ENCODE data around the gene HS3ST3B1.

Gene HS3ST3B1

GRCh38 chr17:14300575-14301278, at the start of gene HS3ST3B1:
Gene HS3ST3B1, plus strand, starts transcription at chr17:14301081. Its CDS starts 438 bp downstream, at chr17:14301519.
- DNase-seq: peak; percentile 94

DNA sequence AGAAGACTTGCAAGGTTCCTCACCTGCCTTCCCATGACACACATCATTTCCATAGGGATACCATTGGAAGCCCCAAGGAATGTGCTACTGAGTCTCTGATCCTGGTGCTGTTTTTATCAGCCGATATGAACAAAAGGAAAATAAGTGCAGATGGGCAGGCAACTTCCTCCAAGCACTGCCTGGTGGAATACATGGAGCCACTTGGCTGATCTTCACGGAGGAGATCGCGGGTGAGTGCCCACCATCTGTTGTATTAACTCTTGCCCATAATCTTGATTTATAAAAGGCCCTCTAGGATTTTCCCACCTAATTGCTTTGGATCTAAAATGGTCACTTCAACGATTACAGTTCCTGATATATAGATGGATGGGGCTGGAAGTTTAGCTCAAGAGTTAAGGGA, 39.5 kb upstream of the HS3ST3B1 start:
- no peak for DNase-seq

- no peak for DNase-seq
Measured at GRCh38 chr17:14268264-14268663, 32.6 kb upstream of the HS3ST3B1 start.

- no peak for DNase-seq
Measured at GRCh38 chr17:14269473-14269872, 31.4 kb upstream of the HS3ST3B1 start.

- DNase-seq: no peak
Measured at GRCh38 chr17:14270508-14270907, 30.4 kb upstream of the HS3ST3B1 start.

DNA sequence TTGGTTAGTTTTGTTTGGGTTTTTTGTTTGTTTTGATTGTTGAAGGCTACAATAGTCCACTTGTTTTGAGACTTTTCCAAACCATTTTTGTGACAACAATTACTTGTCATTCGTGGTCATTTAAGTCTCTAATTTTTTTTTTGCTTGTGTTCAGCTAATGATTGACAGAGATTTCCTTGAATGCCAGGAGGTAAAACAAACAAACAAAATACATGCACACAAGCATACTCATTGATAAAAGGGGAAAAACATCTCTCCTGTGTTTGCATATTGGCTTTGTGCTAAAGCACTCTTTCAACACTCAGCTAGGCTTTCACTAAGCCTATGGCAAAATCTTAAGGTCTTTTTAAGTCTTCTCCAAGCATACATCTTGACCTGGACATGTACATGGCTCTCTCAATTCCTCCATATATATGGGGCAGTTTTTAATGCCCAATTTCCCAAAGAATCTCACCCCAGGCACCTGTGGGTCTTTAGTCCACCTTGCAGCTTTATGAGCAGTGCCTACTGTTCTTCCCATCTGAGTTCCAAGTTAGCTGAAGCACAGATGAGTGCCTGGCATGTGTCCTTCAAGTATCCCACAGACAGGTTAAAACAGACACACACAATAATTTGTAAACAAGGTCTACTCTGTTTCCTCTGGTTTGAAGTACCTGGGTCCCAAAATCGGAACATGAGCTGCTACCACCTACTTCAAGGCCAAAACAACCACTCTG, 24.2 kb upstream of the HS3ST3B1 start:
- DNase-seq: no peak

- DNase-seq: no peak
Measured at GRCh38 chr17:14281530-14281929, 19.4 kb upstream of the HS3ST3B1 start.

- DNase-seq: no peak
Measured at GRCh38 chr17:14282726-14283125, 18.2 kb upstream of the HS3ST3B1 start.

DNA sequence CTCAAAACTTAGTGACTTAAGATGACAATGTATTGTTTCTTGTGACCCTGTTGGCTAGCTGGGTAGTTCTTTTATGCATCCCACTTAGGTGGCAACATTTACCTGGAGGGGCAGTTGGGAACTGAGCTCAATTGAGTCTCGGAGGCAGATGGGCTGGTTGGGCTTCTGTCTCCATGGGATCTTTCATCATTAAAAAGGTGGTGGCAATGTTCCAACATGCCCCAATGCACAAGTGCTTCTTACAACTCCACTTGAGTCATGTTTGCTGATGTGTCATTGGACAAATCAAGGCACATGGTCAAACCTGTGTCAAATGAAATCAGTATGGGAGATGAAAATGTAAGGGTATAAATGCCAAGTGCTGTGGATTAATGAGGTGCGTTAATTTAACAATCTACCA, 11.7 kb upstream of the HS3ST3B1 start:
- no peak for DNase-seq

DNA sequence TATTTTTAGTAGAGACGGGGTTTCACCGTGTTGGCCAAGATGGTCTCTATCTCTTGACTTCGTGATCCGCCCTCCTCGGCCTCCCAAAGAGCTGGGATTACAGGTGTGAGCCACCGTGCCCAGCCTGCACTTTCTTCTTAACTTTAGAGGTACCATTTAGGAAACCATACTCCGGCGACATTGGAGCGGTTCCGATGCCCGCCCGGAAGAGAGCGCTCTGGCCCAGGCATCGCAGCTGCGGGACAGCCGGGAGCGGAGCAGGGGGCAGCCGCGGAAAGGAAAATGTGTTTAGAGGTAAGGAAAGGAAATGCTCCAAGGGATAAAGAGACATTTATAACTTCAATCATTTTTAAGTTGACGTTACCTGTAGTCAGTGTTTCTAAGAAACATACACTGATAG, 6.0 kb upstream of the HS3ST3B1 start:
- DNase-seq: no peak

- DNase-seq: no peak
Measured at GRCh38 chr17:14295676-14296075, 5.2 kb upstream of the HS3ST3B1 start.

DNA sequence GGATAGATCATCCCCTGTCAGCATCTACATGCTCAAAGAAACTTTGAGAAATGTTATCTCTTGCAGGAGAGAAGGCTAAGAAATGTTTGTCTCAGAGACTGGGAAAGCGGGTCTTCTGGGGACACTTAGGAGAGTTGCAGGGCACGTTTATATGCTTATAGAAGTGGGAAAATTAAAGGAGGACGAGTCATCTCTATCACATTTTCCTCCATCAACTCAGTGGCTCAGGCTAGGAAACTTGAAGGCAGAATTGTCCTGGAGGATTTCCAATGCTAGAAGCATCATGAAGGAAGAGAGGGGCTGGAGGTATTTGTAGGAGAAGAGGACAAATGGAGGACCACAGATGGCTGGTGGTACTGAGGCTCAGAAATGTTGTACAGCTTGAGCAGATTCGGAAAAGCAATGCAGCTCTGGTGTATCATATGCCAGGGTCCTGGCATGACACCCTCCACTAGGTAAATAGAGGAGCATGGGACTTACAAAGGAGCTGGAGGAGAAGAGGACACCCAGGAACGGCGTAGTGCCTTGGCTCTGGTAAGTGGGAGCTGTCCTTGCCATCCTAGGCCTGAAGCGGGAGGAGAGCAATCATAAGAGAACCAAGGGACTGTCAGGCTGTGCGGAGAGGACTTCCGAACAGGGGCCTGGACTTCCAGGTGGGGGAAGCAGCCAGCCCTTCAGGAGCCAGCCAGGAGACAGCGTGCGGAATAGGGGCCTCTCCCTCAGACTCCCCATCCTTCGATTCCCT, 4.5 kb upstream of the HS3ST3B1 start:
- no peak for DNase-seq

DNA sequence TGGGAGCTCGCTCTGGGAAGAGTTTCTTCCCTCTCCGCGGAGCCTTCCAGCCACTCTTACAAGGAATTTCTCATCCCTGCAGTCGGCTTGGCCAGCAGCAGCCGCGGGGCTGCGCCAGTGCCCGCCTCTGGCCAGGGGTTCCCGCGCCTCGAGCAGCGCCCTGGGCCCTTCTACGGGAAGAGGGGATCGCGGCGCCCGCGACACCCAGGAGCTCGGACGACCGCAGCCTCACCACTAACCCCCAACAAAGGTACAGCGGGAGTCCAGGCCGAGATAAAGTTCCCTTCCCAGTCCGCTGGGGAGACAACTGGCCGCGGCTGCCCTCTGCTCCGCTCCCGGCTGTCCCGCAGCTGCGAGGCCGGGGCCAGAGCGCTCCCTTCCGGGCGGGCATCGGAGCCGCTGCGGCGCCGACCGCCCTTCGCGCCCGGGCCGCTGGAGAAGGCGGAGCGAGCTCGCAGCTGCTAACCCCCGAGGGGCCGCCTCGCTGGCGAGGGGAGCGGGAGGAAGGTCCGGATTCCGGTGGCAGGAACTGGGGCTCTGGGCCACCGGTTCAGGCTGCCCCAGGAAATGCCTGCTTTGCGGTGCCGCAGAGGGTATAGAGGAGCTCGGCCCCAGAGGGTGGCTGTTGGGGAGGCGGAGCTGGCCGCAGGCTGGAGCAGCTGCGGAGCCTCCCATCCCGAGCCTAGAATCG, 3.6 kb upstream of the HS3ST3B1 start:
- no peak for DNase-seq

- no peak for DNase-seq
Measured at GRCh38 chr17:14298221-14298946, 2.5 kb upstream of the HS3ST3B1 start.

DNA sequence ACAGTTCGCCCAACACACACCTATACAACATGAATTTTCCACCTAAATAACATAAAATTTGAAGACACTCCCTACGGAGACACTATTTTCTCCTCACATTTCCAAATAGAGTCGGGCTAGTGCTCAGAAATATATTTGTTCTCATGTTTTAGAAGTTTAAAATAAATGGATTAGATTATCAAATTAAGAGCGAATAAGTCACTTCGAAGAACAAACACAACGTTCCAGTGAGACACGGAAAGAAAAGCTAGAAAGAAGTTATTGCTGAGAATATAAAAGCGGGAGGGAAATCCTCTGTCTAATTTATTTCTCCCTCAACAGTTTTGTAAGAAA, 2.0 kb upstream of the HS3ST3B1 start:
- no peak for DNase-seq

GRCh38 chr17:14299280-14300141, 1.4 kb upstream of the HS3ST3B1 start:
- no peak for DNase-seq

GRCh38 chr17:14301279-14302090, 604 bp downstream of the HS3ST3B1 start:
- DNase-seq: no peak

- no peak for DNase-seq
Measured at GRCh38 chr17:14302091-14302430, 1.2 kb downstream of the HS3ST3B1 start.

GRCh38 chr17:14302431-14303099, 1.7 kb downstream of the HS3ST3B1 start:
- peak; percentile 35 for DNase-seq
